Stimulated activated CD4-positive, alpha-beta T cell treated with anti-CD3 and anti-CD28 coated beads, Interleukin-15, amount 100 ng/mL, for 24 hours (primary cell): ENCODE data around the gene SMG1.
"Not testable (repeated sequence)": the region's sequence is repeated elsewhere in the genome, so short reads cannot be mapped to it uniquely, and the experiment has no call there.

Source experiments
- DNase-seq: peaks from one replicate; pipeline ENCODE4 v3.0.0-alpha.2; 2020

Gene SMG1

GRCh38 chr16:18925986-18926865 is at the start of gene SMG1:
TSS of gene SMG1 (minus strand) at chr16:18926408. CDS start at chr16:18926041, 367 bp downstream.
- peak; percentile 96 for DNase-seq

- DNase-seq: no peak
Measured at GRCh38 chr16:18975109-18975508, 48.9 kb upstream of the SMG1 start.

GRCh38 chr16:18969855-18970240 is 43.6 kb upstream of the SMG1 start:
- DNase-seq: no peak

DNA sequence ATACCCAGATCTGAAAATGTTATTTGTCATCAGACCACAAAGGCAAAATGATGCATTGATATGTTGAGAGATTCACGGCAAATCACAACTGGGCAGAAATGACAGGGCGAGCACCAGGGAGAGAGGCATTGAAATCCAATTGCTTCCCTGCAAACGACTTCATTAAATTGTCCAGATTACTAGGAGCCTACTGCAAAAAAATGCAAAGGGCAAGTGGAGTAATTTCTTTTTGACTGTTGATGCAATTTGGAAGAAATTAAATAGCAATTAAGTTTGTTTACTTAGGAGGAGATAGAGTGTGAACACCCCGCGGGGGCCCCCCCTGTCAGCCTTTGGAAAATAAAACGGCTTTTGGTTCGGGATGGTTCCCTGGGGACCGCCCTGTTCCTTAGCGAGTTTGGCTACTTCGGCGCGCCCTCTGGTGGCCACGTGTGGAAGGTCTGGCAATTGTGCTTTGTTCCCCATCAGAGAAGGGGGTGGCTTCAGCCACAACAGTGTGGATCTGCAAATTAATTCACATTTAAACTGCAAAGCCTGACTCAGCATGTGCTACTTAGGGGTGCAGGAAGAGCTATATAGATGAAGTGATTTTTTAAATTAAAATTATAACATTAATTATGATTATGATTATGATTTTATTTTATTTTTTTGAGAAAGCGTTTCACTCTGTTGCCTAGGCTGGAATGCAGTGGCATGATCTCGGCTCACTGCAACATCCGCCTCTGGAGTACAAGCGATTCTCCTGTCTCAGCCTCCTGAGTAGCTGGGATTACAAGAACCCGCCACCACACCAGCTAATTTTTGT is 43.0 kb upstream of the SMG1 start:
- peak; percentile 83 for DNase-seq

- DNase-seq: no peak
Measured at GRCh38 chr16:18966791-18967190, 40.6 kb upstream of the SMG1 start.

GRCh38 chr16:18965555-18965954 is 39.3 kb upstream of the SMG1 start:
- DNase-seq: no peak

DNA sequence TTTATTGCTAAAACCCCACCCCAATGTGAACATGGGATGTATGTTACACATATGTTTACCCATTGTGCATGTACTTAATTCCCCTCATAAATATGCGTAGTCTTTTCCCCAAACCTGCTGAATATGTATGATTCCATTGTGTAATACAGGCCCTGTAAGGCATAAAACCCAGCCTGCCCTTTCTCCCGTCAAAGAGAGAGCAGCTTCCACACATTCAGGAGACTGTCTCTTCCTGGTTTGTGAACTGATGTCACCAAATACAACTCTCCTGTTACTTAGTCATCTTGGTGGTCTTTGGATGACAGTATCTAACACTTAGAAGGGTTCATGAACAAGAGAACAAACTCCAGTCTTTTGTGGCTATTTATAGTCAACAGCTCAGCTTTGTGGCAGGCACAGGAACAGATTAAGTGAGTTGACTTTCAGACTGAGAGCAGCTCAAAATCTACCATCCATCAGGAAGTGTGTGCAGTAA is 32.9 kb upstream of the SMG1 start:
- no peak for DNase-seq

- no peak for DNase-seq
Measured at GRCh38 chr16:18958621-18959029, 32.4 kb upstream of the SMG1 start.

DNA sequence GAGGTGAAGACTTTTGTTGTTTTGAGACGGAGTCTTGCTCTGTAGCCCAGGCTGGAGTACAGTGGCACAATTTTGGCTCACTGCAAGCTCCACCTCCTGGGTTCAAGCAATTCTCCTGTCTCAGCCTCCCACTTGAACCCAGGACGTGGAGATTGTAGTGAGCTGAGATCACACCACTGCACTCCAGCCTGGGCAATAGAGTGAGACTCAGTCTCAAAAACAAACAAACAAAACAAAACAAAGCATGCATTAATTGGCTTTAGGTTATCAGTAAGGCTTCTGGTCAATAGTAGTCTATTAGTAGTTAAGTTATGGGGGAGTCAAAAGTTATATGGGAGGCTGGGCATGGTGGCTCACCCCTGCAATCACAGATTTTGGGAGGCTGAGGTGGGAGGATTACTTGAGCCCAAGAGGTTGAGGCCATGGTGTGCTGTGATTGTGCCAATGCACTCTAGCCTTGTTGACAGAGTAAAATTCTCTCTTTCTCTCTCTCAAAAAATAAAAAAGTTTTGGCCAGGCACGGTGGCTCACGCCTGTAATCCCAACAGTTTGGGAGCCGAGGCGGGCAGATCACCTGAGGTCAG is 30.5 kb upstream of the SMG1 start:
- not testable (repeated sequence) for DNase-seq

GRCh38 chr16:18955874-18956580 is 29.8 kb upstream of the SMG1 start:
- DNase-seq: peak; percentile 27

- DNase-seq: no peak
Measured at GRCh38 chr16:18953547-18953946, 27.3 kb upstream of the SMG1 start.

GRCh38 chr16:18950469-18951185 is 24.4 kb upstream of the SMG1 start:
- no peak for DNase-seq

- DNase-seq: no peak
Measured at GRCh38 chr16:18948372-18949020, 22.3 kb upstream of the SMG1 start.

- no peak for DNase-seq
Measured at GRCh38 chr16:18945233-18945632, 19.0 kb upstream of the SMG1 start.

GRCh38 chr16:18943414-18943813 is 17.2 kb upstream of the SMG1 start:
- DNase-seq: no peak

- no peak for DNase-seq
Measured at GRCh38 chr16:18942061-18942460, 15.9 kb upstream of the SMG1 start.

DNA sequence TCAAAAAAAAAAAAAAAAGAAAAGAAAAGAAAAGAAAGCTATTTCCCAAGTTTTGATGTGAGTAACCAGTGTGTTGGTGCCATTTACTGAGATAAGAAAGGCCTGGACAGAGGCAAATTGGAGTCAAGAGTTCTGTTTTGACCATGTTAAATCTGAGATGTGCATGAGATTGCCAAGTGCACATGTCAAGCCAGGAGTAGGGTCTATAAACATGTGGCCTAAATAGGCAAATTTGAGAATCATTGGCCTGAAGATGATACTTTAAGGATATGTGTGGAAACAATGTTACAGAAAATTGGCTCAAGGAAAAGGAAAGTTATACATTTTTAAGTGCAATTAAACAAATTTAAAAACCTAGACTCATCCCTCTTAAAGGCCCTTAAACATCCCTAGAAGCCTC is 15.3 kb upstream of the SMG1 start:
- no peak for DNase-seq

DNA sequence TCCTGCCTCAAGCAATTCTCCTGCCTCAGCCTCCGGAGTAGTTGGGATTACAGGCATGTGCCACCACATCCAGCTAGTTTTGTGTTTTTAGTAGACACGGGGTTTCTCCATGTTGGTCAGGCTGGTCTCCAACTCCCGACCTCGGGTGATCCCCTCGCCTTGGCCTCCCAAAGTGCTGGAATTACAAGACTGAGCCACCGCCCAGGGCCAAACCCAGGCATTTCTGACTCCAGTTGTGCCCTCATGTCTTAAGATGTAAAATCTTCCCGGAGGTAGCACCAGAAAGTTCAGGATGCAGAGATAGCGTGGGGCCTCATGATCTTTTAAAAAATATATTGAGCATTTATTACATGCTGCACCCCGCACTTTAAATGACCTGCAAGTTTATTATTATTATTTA is 12.8 kb upstream of the SMG1 start:
- DNase-seq: no peak

- DNase-seq: no peak
Measured at GRCh38 chr16:18937390-18937789, 11.2 kb upstream of the SMG1 start.

GRCh38 chr16:18936727-18937340 is 10.6 kb upstream of the SMG1 start:
- DNase-seq: no peak

- no peak for DNase-seq
Measured at GRCh38 chr16:18933501-18933900, 7.3 kb upstream of the SMG1 start.
